RCC 7860 (cell line): ENCODE results near the gene LRGUK.
"Not testable (repeated sequence)": the region's sequence is repeated elsewhere in the genome, so short reads cannot be mapped to it uniquely, and the experiment has no call there.

Experiments
- DNase-seq: peaks from one replicate; pipeline ENCODE4 v3.0.0-alpha.2; 2015; ENCODE audit warnings: low spot score
- FAIRE-seq: peaks from 2 replicates; lab custom pipeline; 2012; peaks lifted over from hg19 to GRCh38; lab: Jason Lieb, UNC

The LRGUK gene

DNA sequence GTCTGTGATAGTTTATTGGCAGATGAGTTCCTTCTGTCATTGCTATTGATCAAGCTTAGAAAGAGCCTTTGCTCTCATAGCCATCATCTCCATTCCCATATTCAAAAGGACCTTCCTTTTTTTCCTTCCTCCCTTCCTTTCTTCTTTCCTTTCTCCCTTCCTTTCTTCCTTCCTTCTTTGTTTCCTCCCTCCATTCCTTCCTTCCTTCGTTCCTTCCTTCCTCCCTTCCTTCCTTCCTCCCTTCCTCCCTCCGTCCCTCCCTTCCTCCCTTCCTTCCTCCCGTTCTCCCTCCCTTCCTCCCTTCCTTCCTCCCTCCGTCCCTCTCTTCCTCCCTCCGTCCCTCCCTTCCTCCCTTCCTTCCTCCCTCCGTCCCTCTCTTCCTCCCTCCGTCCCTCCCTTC is 104.2 kb downstream of the LRGUK start:
- not testable (repeated sequence) for FAIRE-seq, DNase-seq

DNA sequence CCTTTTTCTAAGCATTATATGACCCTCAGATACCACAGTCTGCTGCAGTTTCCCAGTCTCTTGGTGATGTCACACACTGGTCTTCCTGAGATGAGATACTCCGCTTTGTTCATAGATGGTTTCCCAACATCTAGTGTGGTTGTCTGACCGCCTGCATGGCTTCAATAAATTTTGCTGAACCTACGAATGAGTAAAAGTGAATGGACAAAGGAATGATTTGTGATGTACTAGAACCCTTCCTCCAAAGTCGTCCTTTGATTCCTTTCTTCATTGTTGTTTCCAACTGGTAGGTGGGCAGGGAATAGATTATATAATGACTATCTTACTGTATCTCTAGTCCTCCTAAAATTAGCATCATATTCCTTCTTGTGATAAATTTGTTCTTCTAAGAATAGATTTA is 107.1 kb downstream of the LRGUK start:
- no peak for FAIRE-seq
- no peak for DNase-seq

DNA sequence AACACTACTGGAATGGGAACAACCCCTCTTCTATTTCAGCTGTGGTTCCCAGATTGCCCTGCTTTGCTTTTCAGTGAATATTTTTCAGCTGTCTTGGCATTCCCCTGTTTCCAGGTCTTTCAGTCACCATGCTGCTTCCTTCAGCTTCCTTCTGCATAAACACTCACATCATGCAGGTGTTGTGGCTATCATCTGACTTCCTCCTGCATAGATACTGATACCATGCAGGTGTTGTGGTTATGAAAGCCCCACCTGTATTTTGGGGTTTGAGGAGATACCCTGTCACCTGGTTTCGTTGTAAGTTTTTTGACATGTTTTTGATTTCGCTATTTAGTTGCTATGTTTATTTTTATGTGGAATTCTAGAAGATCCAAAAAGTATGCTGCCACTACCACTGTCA is 118.1 kb downstream of the LRGUK start:
- no peak for DNase-seq

GRCh38 chr7:134246347-134246746 is 119.2 kb downstream of the LRGUK start:
- FAIRE-seq, result no peak
- DNase-seq, result no peak

More for the DNA sequence above, 118.1 kb downstream of the LRGUK start:
- FAIRE-seq, result no peak

DNA sequence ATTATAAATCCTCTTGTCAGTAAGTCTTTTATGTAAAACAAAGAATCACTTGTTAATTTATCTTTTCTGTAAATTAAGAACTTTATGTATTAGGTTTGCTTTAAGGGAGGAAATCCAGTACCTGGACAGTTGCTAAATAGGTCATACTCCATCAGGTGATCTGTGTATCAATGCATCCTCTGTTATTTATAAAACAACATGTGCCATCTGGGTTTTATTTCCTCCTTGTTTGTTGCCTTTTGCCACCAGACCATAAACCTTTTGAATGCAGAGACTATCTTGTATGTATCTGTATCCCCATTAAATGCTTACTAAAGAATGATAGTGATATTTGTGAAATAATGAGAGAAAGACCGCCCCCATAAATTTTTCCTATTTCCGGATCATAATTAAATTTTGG is 119.6 kb downstream of the LRGUK start:
- DNase-seq (no peak), FAIRE-seq (no peak)

DNA sequence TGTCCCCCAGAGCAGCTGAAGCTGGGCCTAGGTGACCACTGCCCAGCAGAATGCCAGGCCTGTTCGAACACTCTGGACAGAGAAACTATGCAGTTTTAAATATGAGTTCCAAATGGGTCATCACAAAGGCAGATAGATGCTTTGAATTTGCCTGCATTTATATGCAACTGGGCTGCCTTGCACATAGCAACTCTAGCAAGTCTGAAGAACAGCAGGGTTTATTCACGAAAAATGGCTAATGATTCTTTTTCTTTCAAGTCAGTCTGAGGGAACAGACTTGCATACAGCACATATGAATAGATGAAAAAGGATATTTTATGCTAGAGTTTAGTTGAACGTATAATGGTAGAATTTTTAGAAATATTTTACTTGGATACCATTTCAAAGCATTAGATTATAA is 121.1 kb downstream of the LRGUK start:
- DNase-seq, result no peak
- no peak for FAIRE-seq

DNA sequence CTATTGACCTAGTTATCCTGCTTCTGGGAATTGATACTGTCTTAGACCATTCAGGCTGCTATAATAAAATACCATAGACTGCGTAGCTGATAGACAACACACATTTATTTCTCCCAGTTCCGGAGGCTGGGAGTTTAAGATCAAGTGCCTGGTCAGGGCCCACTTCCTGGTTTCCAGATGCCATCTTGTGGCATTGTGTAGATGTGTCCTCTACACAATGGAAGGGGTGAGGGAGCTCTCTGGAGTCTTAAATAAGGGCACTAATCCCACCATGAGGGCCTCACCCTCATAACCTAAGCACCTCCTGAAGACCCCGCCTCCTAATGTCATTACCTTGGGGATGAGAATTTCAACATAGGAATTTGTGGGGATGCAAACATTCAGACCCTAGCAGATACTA is 127.2 kb downstream of the LRGUK start:
- DNase-seq (no peak), FAIRE-seq (no peak)

DNA sequence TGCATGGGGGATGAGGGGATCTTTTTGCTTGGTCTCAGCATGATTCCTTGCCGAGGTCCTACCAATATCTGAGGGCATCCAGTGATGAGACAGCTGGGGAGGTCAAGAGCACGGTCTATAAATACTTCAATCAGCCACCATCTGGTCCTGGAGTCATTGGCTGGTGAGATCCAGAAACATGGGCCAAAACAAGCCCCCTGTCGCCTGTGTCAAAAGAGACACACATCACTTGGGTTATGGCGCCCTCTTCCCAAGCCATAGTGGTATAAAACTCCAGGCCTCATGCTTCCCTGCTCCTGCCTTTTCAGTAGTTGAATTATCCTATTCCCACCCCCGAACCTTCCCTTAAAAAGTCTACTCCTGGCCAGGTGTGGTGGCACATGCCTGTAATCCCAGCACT is 128.7 kb downstream of the LRGUK start:
- DNase-seq (no peak), FAIRE-seq (no peak)

- DNase-seq (no peak), FAIRE-seq (no peak)
These were observed 135.2 kb downstream of the LRGUK start for GRCh38 chr7:134262322-134262721.

GRCh38 chr7:134276951-134277350 is 149.8 kb downstream of the LRGUK start:
- DNase-seq (no peak), FAIRE-seq (no peak)

GRCh38 chr7:134278502-134279153 is 151.5 kb downstream of the LRGUK start:
- DNase-seq, result no peak
- no peak for FAIRE-seq

- no peak for DNase-seq
- no peak for FAIRE-seq
These were observed 152.2 kb downstream of the LRGUK start for GRCh38 chr7:134279336-134279735.

GRCh38 chr7:134279898-134280297 is 152.8 kb downstream of the LRGUK start:
- DNase-seq (no peak), FAIRE-seq (no peak)

GRCh38 chr7:134280508-134280907 is 153.4 kb downstream of the LRGUK start:
- FAIRE-seq (no peak), DNase-seq (no peak)

DNA sequence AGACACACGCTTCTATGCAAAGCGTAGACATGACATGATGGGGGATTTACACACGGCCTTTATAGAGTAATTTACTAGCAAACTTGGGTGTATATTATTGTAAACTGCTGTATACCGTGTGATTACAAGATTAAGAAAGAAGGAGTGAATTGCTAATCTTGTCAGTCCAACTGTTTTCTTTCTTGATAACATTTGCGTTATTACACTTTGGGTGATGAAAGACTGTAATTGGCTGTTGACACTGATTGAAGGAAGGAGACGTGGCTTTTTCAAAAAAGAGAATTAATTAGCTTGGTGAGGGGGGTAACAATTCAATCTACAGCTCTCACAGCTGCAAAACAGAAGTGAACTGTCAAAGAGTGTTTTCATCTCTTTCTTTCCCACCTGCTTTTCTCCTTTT is 156.9 kb downstream of the LRGUK start:
- no peak for DNase-seq
- no peak for FAIRE-seq

DNA sequence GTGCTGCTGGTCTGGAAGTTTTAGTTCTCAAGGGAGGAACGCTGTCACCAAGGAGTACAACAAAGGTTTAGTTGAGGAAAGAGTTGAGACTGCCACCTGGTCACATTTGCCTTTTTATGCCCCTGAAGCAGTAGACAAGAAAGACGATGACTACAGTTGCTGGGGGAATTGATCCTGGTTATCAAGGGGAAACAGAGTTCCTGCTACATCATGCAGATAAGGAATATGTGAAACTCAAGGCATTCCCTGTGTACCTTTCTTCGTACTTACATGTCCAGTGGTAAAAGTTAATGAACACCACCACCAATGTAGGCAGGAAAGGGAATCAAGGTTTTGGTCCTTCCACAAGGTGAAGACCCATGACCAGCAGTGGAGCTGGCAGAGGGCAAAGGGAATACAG is 157.8 kb downstream of the LRGUK start:
- DNase-seq (no peak), FAIRE-seq (no peak)

GRCh38 chr7:134287916-134288659 is 160.9 kb downstream of the LRGUK start:
- DNase-seq, result no peak
- no peak for FAIRE-seq

DNA sequence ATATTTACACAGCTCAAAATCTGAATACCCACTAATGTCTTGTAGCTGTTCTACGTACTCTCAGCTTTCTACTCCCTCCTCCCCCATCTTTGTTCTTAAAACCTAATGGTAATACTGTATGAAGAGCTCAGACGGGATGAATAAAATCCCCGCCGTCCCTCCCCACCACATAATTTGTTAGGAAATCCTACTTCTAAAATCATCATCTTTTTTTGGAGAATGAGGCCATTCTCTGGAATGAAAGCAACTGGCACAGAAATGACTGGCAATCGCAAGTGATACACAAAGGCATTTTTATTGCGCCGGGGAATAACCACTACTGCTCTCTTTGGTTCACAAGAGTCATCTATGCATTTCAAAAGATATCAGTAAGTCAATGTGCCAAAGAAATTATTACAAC is 162.3 kb downstream of the LRGUK start:
- DNase-seq, result no peak
- no peak for FAIRE-seq

DNA sequence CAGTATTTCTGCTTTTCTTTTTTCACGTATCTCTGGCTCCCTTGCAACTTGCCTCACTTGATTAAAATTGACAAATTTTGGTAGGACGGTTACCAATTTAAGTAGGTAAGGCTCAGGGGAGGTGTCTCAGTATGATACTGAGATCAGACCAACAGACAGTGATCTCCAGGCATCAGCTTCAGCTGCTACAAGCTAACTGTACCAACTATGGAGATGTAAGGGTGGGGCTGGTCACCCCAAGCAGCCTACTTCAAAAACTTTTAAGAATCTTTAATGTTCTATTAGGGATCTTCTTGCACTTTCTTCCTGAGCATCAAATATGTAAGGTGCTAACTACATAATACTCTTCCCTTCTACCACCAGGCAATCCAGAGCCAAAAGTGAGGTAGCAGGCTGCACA is 162.7 kb downstream of the LRGUK start:
- no peak for FAIRE-seq
- DNase-seq, result no peak

DNA sequence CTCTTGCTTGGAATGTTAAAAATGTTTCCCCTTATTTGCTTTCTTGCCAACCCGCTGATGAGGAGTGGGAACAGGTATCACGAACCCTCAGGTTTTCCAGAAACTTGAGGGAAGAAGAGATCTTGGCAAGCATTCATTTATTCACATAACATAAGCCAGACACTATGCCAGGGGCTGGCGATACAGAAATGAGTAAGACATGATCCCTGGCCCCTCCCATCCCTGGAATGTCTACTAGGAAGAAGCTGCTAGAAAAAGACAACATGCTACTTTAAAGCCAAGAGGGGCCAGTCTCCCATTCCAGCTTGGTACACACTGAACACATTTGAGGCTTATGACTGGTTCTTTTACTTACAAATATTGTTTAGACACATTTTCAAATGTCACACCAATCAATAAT is 163.1 kb downstream of the LRGUK start:
- DNase-seq, result no peak
- no peak for FAIRE-seq

GRCh38 chr7:134293002-134293740 is 166.0 kb downstream of the LRGUK start:
- DNase-seq, result no peak
- no peak for FAIRE-seq

- not testable (repeated sequence) for DNase-seq, FAIRE-seq
These were observed 168.8 kb downstream of the LRGUK start for GRCh38 chr7:134295982-134296381.
